Left kidney (tissue), 2 donors: ENCODE data around the gene CADPS. TPM values are rescaled to one million over a fixed set of nuclear protein-coding genes. Genes with fewer than 3 reads are reported as not detected.
A peak's percentile ranks its signal among the peaks of the same experiment; 100 is the strongest.
"Not testable (repeated sequence)": the region's sequence is repeated elsewhere in the genome, so short reads cannot be mapped to it uniquely, and the experiment has no call there.

ENCODE experiments used
- DNase-seq: peaks from one replicate; pipeline ENCODE4 v3.0.0-alpha.2; 2013
- polyA plus RNA-seq: library from polyadenylated mRNA; unstranded; fragments of 120-200 nt; gene quantifications from one replicate; pipeline ENCODE4 v1.2.1, GENCODE V29; 2013; ENCODE audit not compliant: insufficient read length

CADPS gene
- polyA plus RNA-seq, 1 donor = 5.0 TPM

DNA sequence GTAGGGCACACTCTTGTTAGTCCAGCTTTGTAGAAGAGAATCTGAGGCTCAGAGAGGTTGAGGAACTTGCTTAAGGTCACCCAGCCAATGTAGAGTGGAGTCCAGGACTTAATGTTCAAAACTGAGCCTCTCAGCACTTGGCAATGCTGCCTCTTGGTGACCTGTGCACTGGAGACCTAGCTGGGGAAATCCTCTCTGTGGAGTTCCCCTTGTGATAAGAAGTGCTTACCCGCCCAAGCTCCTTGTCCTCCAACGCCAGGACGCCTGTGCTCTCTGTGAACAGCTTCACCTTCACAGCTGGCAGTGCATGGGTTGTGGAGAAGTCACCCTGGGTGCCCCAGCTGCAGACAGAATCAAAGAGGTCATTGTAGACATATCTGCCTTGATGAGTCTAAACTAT is 282.8 kb downstream of the CADPS start:
- DNase-seq = no peak

DNA sequence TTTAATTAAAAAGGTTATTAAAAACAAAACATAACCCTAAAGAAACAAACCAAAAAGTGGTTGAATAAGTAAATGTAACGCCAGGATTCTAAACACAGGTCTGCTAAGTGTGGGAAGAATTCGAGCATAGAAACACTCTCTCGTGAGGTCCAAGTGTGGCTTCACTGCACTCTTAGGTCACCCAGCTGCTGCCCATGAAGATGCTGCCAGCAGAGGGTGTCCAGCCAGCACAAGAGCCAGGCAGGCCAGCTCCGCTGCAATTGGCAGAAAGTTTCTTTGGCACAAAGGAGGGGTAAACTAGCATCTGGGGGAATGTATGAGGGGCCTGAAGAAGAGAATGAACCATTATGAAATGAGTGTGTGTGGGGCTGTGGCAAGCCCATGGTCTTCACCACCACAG is 286.1 kb downstream of the CADPS start:
- DNase-seq = no peak

DNA sequence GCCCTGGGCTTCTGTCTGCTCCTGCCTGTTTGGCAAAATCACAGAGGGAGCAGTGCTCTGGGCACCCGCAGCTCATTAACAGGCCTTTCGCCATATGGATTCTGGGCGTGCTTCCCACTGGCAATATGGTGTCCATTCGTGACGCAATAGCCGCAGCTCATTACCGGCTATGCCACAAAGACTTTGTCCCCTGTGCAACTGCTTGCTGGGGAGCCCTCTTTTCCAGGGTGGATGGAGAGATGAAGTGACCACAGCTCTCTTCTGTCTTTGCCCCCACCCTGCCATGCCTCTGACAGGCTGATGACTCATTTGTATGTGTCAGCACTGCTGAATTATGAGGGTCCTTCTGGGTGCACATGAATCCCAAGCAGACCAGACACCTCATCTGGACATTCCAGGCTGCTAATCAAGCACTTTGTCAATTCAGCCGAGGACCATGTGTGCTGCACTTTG is 287.6 kb downstream of the CADPS start:
- no peak for DNase-seq

DNA sequence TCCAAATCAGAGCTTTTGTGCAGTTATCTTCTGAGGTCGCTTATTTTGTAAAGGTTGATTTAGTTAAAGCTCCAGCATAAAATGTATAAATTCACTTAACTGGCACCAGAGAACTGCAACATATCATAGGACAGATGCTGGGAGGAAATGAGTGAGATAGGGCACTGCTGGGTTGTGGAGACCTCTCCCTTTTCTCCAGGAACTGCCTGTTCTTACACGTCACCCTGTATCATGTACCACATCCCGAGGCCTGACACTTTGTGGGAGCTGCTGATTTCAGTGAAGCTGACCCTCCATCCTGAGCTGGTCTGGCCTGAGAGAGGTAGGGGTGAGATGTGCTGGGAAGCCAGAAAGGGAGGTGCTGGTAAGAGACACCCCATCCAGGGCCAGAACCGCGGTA is 288.0 kb downstream of the CADPS start:
- DNase-seq = no peak

DNA sequence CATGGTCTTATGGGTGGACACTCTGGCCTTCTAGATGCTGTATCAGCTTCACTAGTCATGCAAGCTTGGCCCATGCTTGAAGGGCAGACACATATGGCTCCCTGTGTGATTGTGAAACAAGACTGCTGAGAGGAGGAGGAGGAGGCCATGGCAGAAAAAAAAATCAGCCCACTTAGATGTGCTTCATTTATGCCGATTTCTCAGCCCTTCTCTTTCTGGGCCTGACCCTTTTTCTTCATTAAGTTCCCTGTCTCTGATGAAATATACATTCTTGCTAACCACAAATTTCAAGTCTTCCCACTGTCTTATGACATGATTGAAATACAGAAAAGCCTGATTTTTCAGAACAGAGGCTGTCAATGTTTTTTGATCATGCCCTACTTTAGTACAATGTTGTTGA is 288.9 kb downstream of the CADPS start:
- DNase-seq = no peak

DNA sequence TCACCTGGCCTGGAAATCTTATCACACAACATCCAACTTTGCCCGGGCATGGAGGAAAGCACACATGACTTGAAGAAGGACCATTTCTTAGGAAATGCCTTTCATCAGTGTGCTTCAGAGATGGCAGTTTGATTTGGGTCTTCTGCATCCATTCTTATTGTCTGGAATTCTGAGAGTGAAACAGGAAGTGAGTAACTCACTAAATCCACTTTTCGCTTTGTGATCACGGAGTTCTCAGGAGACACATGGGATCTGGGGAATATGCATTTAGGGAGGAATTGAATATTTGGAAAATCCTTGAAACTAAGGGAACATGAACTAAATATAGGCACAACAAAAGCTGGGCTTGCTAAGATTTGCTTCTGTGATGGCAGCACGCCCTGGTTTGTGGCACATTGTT is 289.4 kb downstream of the CADPS start:
- DNase-seq = no peak

DNA sequence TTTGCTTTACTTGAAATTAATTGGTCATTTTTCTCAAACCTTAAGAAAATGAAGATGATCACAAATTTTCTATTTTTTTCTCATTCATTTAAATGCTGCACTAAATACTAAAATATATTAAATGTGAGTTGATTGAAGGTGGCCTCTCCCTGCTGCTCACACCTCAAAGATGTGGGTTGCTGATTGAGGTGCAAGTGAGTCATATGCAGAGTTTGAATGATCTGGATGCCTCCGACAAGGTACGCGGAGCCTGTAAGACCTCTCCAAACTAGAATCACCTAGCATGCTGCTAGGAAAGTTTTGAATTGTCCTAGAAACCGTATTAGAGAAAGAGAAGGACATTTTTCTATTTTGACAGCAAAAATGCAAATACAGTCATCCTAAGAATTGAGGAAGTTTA is 290.6 kb downstream of the CADPS start:
- no peak for DNase-seq

DNA sequence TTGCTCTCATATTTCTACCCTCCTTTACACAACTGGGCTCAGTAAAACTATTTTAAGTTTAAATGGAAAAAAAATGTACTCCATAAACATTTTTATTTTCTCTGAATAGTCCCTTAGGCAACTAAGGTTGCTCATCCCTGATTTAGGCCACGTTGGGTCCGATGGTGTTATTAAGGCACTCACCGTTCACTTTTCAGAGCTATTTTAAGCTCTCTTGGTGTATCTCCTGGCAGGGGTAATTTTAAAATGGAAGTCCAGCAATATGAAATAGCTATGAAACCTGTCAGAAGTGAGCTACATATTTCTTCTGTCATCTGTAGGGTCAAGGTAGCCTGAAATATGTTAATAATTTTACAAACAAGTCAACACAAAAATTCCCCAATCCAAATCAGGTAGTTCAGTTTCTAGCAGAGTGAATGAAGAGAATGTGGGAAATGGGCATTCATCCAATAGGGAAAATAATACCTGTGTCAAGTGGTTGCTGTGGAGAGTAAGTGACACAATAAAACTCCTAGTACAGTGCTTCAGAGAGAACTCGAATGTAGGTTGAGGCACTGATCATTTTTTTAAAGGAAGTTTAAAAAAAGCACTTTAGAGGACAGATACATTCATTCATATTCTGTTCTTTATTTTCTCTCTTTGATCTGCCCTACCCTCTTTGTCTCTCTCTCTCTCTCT is 292.6 kb downstream of the CADPS start:
- no peak for DNase-seq

DNA sequence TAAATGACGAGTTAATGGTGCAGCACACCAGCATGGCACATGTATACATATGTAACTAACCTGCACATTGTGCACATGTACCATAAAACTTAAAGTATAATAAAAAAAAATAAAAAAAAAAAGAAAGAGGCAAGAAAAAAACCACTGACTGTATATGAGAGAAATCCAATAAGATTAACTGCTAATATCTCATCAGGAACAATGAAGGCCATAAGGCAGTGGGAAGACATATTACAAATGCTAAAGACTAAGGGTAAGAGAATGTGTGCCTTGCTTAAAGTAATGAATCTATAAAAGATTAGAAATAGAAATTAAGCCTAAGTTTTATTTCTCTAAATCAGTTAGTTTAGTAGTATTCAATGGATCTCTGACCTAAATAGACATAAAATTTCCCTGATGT is 294.7 kb downstream of the CADPS start:
- not testable (repeated sequence) for DNase-seq

DNA sequence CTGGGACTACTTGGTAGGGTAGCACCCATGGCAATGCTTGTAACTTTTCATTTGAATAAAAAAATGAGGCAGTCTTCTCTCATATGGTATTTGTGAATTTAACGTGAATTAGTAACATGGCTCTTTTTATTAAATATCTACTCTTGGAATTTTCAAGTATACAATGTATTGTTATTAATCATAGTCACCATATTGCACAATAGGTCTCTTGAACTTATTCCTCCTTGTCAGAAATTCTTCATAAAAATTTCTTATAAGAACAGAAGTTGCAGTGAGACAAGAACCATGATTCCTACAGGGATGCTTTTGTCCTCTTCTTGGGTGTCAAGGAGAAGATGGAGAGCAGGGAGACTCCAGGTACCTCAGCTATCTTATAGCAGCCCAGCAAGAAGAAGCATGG is 298.1 kb downstream of the CADPS start:
- no peak for DNase-seq

DNA sequence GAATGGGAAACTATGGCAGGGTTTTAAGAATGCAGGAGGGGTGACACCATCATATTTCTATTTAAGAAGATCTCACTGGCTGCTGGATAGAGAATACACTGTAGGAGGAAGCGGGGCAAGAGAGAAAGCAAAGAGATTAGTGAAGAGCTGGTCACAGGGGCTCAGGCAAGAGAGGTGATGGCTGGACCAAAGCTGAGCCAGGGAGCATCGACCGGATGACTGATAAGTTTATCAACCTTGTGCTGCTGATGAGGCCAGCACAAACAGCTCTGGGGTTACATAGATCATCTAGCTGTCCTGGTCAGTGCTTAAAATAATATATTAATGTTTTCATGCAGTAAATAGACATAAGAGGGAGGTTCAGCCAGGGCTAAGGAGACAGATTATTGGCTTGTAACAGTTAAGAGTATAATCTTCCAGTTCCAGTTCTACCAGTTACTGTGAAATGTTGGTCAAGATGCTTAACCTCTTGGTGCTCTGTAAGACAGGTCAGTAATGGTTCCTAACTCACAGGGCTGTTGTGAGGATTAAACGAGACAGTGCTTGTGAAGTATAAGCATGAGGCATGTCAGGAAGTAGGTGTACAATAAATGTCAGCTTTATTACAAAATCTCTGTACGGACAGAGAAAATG is 300.8 kb downstream of the CADPS start:
- no peak for DNase-seq

DNA sequence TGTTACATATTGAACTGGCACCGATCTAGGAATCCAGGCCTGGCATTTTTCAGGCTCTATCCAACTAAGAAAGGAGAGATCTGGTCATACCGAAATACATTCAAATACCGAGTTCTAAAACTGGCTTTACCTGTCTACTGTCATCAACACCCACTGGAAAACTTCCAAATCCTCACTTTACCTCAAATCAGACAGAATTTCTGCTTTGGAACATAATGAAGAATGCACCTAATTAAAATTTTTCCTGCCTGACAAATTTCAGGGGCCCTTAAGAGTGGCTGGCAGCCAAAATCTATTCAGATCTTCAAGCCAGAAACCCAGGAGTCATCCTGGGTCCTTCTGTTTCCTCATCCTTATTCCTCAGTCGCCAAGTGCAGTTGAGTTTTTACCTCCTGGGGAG is 303.3 kb downstream of the CADPS start:
- no peak for DNase-seq

DNA sequence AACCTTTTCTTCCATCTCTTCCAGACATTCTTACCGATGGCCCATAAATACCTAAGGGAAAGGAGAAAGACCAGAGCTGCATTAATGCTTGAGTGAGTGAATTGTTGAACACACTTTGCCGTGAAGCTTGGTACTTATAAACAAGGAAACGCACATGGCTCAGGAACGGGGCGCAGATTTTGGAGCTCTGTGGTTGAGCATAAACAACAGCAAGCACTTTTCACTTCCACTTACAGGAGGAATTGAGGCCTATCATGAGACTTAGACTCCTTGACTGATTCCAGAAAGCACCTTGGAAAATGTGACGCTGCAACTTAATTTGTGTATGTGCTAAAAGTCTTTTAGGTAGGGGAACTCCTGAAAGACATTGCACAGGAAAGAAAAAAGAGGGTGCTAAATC is 304.3 kb downstream of the CADPS start:
- no peak for DNase-seq

DNA sequence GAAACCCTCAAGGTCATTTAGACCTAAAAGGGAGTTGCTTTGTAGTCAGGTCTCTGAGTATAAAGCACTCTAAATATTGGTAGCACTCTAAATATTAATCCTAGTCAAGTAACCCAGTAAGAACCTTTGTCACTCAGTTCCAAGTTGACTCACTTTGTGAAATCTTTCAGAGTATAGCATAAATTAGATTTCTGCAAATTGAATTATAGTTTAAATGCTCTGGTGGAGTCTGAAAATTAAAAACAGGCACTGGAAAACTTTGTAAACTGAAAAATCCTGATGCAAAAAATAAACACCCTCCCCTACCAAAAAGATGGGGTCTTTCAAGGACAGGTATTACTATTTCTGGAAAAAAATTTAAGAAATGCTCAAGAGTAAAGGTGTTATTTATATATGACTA is 305.6 kb downstream of the CADPS start:
- DNase-seq = no peak

DNA sequence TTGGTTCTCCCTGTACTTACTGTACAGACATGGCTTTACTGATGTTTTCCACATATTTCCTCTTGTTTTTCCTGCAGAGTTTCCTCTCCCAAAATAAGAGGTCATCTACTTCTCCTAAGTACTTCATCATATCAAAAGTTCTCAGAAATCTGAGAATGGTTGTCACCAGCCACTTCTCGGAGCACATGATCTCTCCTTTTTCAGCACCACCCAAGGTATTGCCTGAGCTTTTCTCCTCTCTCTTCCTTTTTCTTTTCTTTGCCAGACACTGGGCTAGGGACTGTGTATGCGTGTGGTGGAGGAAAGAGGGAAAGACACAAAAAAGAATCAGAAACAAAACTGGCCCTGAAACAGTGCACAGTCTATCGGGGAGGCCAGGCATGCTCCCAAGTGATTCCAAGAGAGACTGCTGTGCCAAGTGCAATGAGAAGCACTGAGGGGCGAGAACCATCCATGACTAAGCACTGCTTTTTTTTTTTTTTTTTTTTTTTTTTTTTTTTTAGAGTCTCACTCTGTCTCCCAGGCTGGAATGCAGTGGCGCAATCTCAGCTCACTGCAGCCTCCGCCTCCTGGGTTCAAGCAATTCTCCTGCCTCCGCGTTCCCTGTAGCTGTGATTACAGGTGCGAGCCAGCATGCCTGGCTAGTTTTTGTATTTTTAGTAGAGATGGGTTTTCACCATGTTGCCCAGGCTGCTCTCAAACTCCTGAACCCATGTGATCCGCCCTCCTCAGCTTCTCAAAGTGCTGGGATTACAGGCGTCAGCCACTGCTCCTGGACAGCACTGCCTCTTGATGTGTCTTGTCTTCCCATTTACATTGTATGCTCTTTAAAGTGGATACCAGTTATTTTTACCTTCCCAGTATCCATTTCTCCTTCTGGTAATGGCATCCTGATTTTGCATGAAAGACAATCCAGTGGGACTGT is 307.9 kb downstream of the CADPS start:
- DNase-seq = no peak

DNA sequence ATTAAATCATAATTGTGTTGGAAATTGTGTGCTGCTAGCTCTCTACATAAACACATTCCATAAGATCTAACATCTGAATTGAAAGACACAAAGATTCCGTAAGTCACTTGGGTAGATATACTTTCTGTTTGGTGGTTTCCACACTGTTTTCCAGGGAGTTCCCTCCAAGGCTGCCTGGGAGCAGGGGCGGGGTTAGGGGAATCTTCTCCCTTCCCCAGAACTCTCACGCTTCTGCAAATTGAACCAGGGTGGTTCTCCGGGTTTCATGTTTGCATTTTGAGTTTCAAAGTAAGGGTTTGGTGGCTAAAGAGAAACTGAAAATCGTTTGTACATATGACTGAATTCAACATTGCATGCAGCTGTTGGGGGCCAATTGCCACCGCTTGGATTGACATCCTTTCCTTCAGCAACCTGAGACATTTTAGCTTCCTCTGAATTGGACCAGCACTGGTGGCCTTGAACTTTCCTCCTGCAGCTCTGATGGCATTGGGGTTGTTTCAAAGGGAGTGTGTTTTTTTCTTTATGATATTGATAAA is 309.1 kb downstream of the CADPS start:
- DNase-seq = no peak

DNA sequence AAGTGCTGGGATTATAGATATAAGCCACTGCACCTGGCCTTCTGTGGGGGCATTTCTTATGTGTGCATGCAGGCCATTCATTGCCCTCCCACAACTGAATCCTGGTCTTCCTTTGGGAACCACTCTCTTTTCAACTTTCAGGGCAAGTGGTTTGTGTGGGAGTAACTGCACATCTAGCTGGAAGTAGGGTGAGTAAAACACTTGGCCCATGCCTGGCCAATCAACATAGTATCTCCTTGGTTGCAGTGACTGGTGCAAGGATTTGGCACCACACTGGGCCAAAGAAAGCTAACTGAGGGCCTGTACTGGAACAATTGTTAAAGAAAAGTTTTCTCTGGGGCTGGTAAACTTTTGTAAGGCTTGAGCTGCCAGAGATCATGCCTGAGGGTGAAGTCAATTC is 312.6 kb downstream of the CADPS start:
- no peak for DNase-seq

DNA sequence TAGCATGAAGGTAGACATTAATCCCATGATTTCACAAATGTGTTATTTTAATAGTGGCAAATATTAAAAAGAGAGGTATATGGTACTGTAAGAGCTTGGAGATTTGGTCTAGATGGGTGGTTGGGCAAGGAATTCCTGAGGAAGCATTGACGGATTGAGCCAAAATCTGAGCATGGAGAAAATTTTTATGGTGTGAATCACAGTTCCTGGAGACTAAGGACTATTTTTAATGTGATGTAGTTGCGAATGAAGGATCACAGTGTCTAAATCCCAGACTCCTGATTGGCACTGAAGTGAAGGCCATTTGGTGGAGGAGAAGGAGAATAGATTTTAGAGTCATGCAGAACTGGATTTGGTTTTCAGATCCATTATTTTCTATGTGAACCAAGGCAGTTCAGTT is 313.2 kb downstream of the CADPS start:
- no peak for DNase-seq

DNA sequence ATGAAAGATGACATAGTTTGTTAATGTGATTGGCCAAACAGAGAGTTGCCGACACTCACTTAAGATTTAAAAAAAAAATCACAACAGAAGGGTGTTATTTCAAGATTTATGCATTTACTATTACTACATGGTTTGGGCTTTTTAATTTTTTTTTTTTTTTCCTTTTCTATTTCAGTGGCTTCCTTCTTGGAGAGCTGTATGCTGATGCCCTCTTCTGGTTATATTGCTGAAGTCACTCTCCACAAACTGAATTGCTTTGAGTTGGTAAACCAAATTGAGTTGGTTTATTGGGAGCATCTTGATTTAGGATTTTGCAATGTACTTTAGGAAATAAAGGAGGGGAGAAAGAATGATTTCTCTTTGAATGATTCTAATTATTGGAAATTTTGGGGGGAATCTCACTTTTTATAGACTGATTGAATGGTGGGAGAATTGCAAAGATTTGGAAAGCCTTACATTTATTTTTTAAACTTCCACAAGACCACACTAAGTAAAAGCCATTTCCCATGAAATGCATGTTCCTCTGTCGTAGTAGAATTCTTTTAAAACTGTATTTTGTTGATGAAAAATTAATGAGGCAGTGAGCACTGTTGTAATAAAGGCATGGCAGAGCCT is 315.3 kb downstream of the CADPS start:
- DNase-seq = no peak

DNA sequence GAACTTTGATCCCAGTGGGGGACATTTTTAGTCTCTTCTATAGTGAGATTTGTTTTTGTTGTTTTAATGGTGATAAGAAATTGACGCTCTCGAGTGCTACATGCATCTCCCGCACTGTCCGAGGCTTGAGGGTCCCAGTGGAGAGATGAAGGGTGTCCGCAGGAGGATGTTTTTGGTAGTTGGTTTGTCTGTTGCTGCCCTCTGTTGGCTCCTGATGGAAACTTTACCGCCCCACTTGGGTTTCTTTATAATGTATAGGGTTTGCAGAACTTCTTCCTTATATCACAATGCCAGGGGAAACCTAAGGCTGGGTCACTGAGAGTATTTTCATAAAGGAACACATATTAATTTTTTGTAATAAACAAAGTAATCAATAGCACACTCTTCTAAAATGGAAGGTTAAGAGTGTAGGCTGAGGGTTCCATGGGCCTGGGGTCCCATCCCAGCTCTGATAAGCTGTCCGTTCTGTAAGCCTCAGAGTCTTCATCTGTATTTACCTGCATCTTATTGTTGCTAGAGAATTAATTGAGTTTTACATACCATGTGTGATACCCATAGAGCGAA is 316.6 kb downstream of the CADPS start:
- peak; percentile 38 for DNase-seq

DNA sequence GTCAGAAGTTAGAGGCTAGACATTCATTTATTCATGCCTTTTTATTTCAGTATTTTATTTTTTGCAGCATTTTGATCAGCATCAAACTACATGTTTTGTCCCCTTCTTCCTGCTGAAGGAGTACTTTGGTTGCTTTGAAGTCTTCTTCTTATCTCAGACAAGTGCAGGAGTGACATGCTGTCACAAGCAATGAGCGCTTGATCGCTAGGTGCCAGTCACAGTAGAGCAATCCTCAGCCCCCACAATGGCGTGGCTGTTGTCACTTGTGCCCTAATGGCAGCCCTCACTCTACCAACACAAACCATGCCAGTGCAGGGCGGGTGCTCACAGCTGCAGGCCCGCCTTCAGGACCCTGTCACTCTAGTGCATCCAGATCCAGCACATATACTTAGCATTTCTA is 317.2 kb downstream of the CADPS start:
- no peak for DNase-seq

DNA sequence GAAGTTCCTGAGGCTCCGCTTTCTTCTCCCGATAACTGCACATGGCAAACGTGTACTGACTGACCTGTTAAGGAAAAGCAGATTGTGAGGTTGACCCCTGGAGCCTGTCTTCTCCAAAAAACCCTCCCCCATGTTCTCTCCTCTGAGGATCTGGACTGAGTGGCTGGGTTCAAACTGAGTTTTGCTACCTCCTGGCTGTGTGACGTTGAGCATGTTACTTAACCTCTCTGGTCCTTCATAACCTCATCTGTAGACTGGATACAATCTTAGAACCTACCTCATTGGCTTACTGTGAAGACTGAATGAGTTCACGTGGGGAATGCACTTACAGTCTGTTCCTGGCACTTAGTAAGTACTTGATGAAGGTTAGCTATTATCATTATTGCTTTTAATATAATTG is 317.8 kb downstream of the CADPS start:
- DNase-seq = no peak
